ENCODE results near the gene GPHN. TPM values are rescaled to one million over a fixed set of nuclear protein-coding genes. Genes with fewer than 3 reads are reported as not detected.

GPHN gene
- total RNA-seq, 1 experiment from 2014 or later = 23.4 TPM

GRCh38 chr14:66634876-66635275 lies 126.9 kb downstream of the GPHN start:
- POLR2A ChIA-PET (ENCODE audit: unreplicated experiment) = no interaction called here
- Histone ChIP-seq H3K79me2 (ENCODE audit: low read length) (peaks cover 65% of the 10 kb centered on the region), H3K9me3 (ENCODE audit: low read length) (no peaks in the 10 kb centered on the region), H3K4me2 (ENCODE audit: low read length) (no peak overlapping the region), H4K20me1 (ENCODE audit: low read length) (peaks cover 4% of the 10 kb centered on the region; the same call in 1 of the 2 replicates), H3K4me3 (ENCODE audit: low read length) (no peak overlapping the region), H3K9me2 (replicated peaks; ENCODE audit: low read length) (no peaks in the 10 kb centered on the region), H3K27me3 (ENCODE audit: low read length) (no peaks in the 10 kb centered on the region), H3F3A (ENCODE audit: low read length, unreplicated experiment) (no peaks in the 10 kb centered on the region), H3K36me3 (ENCODE audit: low read depth, low read length) (no peaks in the 10 kb centered on the region), H2AFZ (ENCODE audit: low read length) (no peak overlapping the region), H3K4me1 (ENCODE audit: insufficient read depth, low read length) (peaks cover 7% of the 10 kb centered on the region; the same call in 1 of the 2 replicates), H3K27ac (ENCODE audit: low read length) (no peak overlapping the region), H3K9ac (ENCODE audit: low read length) (no peak overlapping the region)
- CTCF ChIA-PET = no interaction called here
- intact Hi-C loops (cut with micrococcal nuclease) = loop anchor here (10.0 kb wide), 1 partner anchor 1360 kb away; no protein-coding TSS in a partner anchor
- no TSS peak for BruUV-seq (replicated peaks)
- TF ChIP-seq EZH2phosphoT487 (IDR thresholded peaks at IDR 0.05; ENCODE audit: borderline replicate concordance, low read length) = no peak
- no peak for TF ChIP-seq CTCF (conservative IDR thresholded peaks at IDR 0.05; ENCODE audit: low read depth, low read length)
- TF ChIP-seq EZH2 (IDR thresholded peaks at IDR 0.05; ENCODE audit: low read length, unreplicated experiment) = no peak
- DNase-seq = no peak
- ATAC-seq = no peak

GRCh38 chr14:66635435-66635834 lies 127.5 kb downstream of the GPHN start:
- H3K9me2 ChIP-seq (replicated peaks; ENCODE audit: low read length) = no peaks in the 10 kb centered on the region
- DNase-seq (no peak), ATAC-seq (no peak)
- no peaks in the 10 kb centered on the region for H3K27me3 ChIP-seq (ENCODE audit: low read length)
- H3K36me3 ChIP-seq (ENCODE audit: low read depth, low read length) = no peaks in the 10 kb centered on the region
- H3K27ac ChIP-seq (ENCODE audit: low read length) = no peak overlapping the region
- H3F3A ChIP-seq (ENCODE audit: low read length, unreplicated experiment) = no peaks in the 10 kb centered on the region
- intact Hi-C loops (cut with micrococcal nuclease) = loop anchor here (10.0 kb wide), 1 partner anchor 1361 kb away; no protein-coding TSS in a partner anchor
- H3K4me1 ChIP-seq (ENCODE audit: insufficient read depth, low read length) = peaks cover 7% of the 10 kb centered on the region; the same call in 1 of the 2 replicates
- peaks cover 4% of the 10 kb centered on the region; the same call in 1 of the 2 replicates for H4K20me1 ChIP-seq (ENCODE audit: low read length)
- H3K79me2 ChIP-seq (ENCODE audit: low read length) = peaks cover 70% of the 10 kb centered on the region
- CTCF ChIA-PET = no interaction called here
- H3K4me2 ChIP-seq (ENCODE audit: low read length) = no peak overlapping the region
- no peak overlapping the region for H2AFZ ChIP-seq (ENCODE audit: low read length)
- TF ChIP-seq EZH2phosphoT487 (IDR thresholded peaks at IDR 0.05; ENCODE audit: borderline replicate concordance, low read length) (no peak), CTCF (conservative IDR thresholded peaks at IDR 0.05; ENCODE audit: low read depth, low read length) (no peak), EZH2 (IDR thresholded peaks at IDR 0.05; ENCODE audit: low read length, unreplicated experiment) (no peak)
- POLR2A ChIA-PET (ENCODE audit: unreplicated experiment) = no interaction called here
- BruUV-seq (replicated peaks) = no TSS peak
- no peak overlapping the region for H3K9ac ChIP-seq (ENCODE audit: low read length)
- no peak overlapping the region for H3K4me3 ChIP-seq (ENCODE audit: low read length)
- no peaks in the 10 kb centered on the region for H3K9me3 ChIP-seq (ENCODE audit: low read length)

GRCh38 chr14:66636240-66636639 lies 128.3 kb downstream of the GPHN start:
- Histone ChIP-seq H3K27ac (ENCODE audit: low read length) (no peak overlapping the region), H3K9me2 (replicated peaks; ENCODE audit: low read length) (no peaks in the 10 kb centered on the region), H3K36me3 (ENCODE audit: low read depth, low read length) (no peaks in the 10 kb centered on the region), H2AFZ (ENCODE audit: low read length) (no peak overlapping the region), H3K4me1 (ENCODE audit: insufficient read depth, low read length) (peaks cover 7% of the 10 kb centered on the region; the same call in 1 of the 2 replicates), H3F3A (ENCODE audit: low read length, unreplicated experiment) (no peaks in the 10 kb centered on the region), H3K79me2 (ENCODE audit: low read length) (peaks cover 78% of the 10 kb centered on the region), H3K4me3 (ENCODE audit: low read length) (no peak overlapping the region), H3K27me3 (ENCODE audit: low read length) (no peaks in the 10 kb centered on the region), H4K20me1 (ENCODE audit: low read length) (peaks cover 4% of the 10 kb centered on the region; the same call in 1 of the 2 replicates), H3K9ac (ENCODE audit: low read length) (no peak overlapping the region), H3K9me3 (ENCODE audit: low read length) (no peaks in the 10 kb centered on the region), H3K4me2 (ENCODE audit: low read length) (no peak overlapping the region)
- TF ChIP-seq CTCF (conservative IDR thresholded peaks at IDR 0.05; ENCODE audit: low read depth, low read length) = no peak
- no peak for TF ChIP-seq EZH2 (IDR thresholded peaks at IDR 0.05; ENCODE audit: low read length, unreplicated experiment)
- no peak for TF ChIP-seq EZH2phosphoT487 (IDR thresholded peaks at IDR 0.05; ENCODE audit: borderline replicate concordance, low read length)
- BruUV-seq (replicated peaks) = no TSS peak
- POLR2A ChIA-PET (ENCODE audit: unreplicated experiment) = no interaction called here
- DNase-seq = no peak
- intact Hi-C loops (cut with micrococcal nuclease) = loop anchor here (10.0 kb wide), 1 partner anchor 1361 kb away; no protein-coding TSS in a partner anchor
- ATAC-seq = no peak
- CTCF ChIA-PET = no interaction called here

Measured in PC-3 (cell line).